Upper lobe of right lung (tissue), 1 donor: ENCODE measurements around the gene SERPINB8. TPM values are rescaled to one million over a fixed set of nuclear protein-coding genes. Genes with fewer than 3 reads are reported as not detected.

Source experiments
- ATAC-seq: fragments of 200-7000 bp; cut with Tn5 transposase; one replicate; pipeline ENCODE4 v1.9.1; 2020; ENCODE audit warnings: mild to moderate bottlenecking, moderate library complexity
- DNase-seq: peaks from one replicate; pipeline ENCODE4 v3.0.0-alpha.2; 2020
- H3K27ac ChIP-seq: fragments of 200-600 bp; one replicate; pipeline ENCODE4 v1.8.0; 2022
- H3K27me3 ChIP-seq: fragments of 200-600 bp; one replicate; pipeline ENCODE4 v1.8.0; 2022; ENCODE audit warnings: mild to moderate bottlenecking
- H3K36me3 ChIP-seq: fragments of 200-600 bp; one replicate; pipeline ENCODE4 v1.8.0; 2022
- H3K4me1 ChIP-seq: fragments of 200-600 bp; one replicate; pipeline ENCODE4 v1.8.0; 2022
- H3K4me3 ChIP-seq: fragments of 200-600 bp; one replicate; pipeline ENCODE4 v1.8.0; 2022; ENCODE audit warnings: mild to moderate bottlenecking
- H3K9me3 ChIP-seq: fragments of 200-600 bp; one replicate; pipeline ENCODE4 v1.8.0; 2022
- CTCF ChIP-seq: fragments of 200-600 bp; IDR thresholded peaks from one replicate; pipeline ENCODE4 v1.8.0; 2022; ENCODE audit warnings: antibody characterized with exemption
- intact Hi-C: fragments of 100-400 bp; cut with DNase I; formaldehyde crosslinking; loops from one replicate; pipeline ENCODE4 v1.11.0; 2022
- total RNA-seq: library from RNA; stranded (reverse); fragmentation: NEBNext Ultra II Directional; extraction: Animal tissue kit (Norgen Biotek cat#: 25700); gene quantifications from one replicate; pipeline ENCODE4 v1.2.1, GENCODE V29; 2021
- donor health status: DM: no; HTN: yes; CAD: no; lungs with severe emphysema.

SERPINB8 gene
- total RNA-seq, 1 donor from 2014 or later: 24.6 TPM

DNA sequence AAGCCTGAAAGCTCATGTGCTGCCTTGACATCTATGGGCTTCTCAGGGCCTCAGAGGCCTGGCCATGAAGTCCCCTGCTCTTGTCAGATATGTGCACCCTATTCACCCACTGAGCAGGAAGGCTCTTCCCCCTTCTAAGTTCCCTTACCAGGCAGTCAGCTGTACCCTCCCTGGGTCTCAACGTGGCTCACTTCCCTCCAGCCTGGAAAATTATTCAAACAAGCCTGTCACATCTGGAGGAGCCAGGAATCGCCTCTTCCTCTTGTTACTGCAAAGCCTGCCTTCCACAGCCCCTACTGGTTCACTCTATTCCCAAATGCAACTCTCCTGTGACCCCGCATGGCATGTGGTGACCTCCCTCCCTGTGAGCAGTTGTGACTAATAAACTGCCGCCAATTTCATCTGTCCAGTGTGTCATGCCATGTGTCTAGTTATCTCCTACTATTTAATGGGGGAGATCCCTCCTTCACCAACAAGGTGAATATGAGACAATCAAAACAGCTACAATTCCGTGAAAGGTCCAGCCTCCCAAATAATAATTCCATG, 8.4 kb upstream of the SERPINB8 start:
- H3K4me1 ChIP-seq: no peaks in the 10 kb centered on the region
- no peak overlapping the region for H3K27ac ChIP-seq
- H3K4me3 ChIP-seq: no peak overlapping the region
- no peak for TF ChIP-seq CTCF
- DNase-seq (no peak), ATAC-seq (peak; percentile 36)
- H3K36me3 ChIP-seq: no peaks in the 10 kb centered on the region
- no peaks in the 10 kb centered on the region for H3K9me3 ChIP-seq
- intact Hi-C loops: no loop called here
- no peaks in the 10 kb centered on the region for H3K27me3 ChIP-seq

- Histone ChIP-seq H3K4me1 (no peaks in the 10 kb centered on the region), H3K27me3 (no peaks in the 10 kb centered on the region), H3K9me3 (no peaks in the 10 kb centered on the region), H3K4me3 (no peak overlapping the region), H3K27ac (no peak overlapping the region), H3K36me3 (no peaks in the 10 kb centered on the region)
- DNase-seq (no peak), ATAC-seq (no peak)
- TF ChIP-seq CTCF: no peak
- intact Hi-C loops: no loop called here
These were observed 7.7 kb upstream of the SERPINB8 start for GRCh38 chr18:63962137-63962536.

DNA sequence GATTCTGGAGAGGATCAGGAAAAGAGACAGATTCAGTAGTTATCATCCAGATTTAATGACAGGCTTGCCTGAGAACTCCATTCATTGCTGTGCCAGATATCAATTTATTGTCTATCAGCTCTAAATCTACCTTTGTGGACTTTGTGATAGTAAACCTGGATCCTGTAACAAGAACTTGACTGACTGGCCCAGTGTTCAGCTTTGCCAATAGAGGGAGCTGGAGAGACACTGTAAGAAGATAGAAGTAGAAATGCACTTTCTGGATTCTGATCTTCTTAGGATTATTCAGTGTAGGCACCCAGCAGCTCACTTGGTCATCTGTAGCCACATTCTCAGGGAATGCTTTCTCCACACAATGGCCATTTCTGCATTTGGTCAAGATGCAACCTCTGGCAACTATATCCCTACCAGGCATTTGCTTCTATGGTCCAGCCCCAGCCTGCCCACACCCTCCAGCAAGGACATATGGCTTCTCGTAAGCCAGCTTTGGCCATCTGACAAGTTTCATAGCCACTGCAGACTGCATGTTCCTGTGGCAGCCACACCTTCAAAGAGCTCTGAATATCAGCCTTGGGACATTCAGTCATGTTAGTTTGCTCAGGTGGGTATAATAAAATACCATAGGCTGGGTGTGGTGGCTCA, 6.1 kb upstream of the SERPINB8 start:
- Histone ChIP-seq H3K9me3 (no peaks in the 10 kb centered on the region), H3K4me1 (no peaks in the 10 kb centered on the region), H3K27ac (no peak overlapping the region), H3K27me3 (no peaks in the 10 kb centered on the region), H3K36me3 (no peaks in the 10 kb centered on the region), H3K4me3 (no peak overlapping the region)
- peak; percentile 87 for TF ChIP-seq CTCF
- intact Hi-C loops: no loop called here
- ATAC-seq (peak; percentile 89), DNase-seq (no peak)

DNA sequence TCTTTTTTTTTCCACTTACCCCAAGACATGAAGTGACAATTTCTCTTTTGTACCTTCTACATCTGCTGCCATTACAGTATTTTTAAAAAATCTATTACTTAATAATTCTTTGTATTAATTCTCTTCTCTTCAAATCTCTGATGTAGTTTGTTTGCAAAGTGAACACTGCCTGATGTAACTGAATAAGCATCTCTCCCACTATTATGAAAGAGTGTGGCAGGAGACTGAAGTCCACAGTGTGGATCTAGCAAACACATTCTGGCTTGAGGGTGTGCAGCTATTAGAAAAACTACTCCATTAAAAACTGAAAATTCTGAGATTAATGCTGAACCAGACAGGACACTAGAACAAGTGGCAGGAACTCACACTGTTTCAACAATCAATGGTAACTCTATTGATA, 5.0 kb upstream of the SERPINB8 start:
- Histone ChIP-seq H3K27me3 (no peaks in the 10 kb centered on the region), H3K36me3 (no peaks in the 10 kb centered on the region), H3K4me1 (peaks cover 5% of the 10 kb centered on the region), H3K27ac (no peak overlapping the region), H3K4me3 (no peak overlapping the region), H3K9me3 (no peaks in the 10 kb centered on the region)
- DNase-seq (no peak), ATAC-seq (no peak)
- TF ChIP-seq CTCF: no peak
- intact Hi-C loops: no loop called here

GRCh38 chr18:63965716-63966330, 4.1 kb upstream of the SERPINB8 start:
- no peak for DNase-seq

More at GRCh38 chr18:63965716-63966330, 4.1 kb upstream of the SERPINB8 start:
- H3K36me3 ChIP-seq: no peaks in the 10 kb centered on the region
- H3K4me3 ChIP-seq: no peak overlapping the region
- ATAC-seq: no peak
- intact Hi-C loops: no loop called here
- H3K4me1 ChIP-seq: peaks cover 6% of the 10 kb centered on the region
- H3K9me3 ChIP-seq: no peaks in the 10 kb centered on the region
- no peak for TF ChIP-seq CTCF
- H3K27me3 ChIP-seq: no peaks in the 10 kb centered on the region
- H3K27ac ChIP-seq: no peak overlapping the region
